Activated naive CD8-positive, alpha-beta T cell (primary cell): ENCODE results near the gene KLHL18.
A peak's percentile ranks its signal among the peaks of the same experiment; 100 is the strongest.
"Not testable (repeated sequence)": the region's sequence is repeated elsewhere in the genome, so short reads cannot be mapped to it uniquely, and the experiment has no call there.

ENCODE experiments used
- H3K27ac Mint-ChIP-seq: one replicate; pipeline ENCODE4 v1.8.0; 2021; ENCODE audit warnings: mixed read lengths
- H3K27me3 Mint-ChIP-seq: one replicate; pipeline ENCODE4 v1.8.0; 2021; ENCODE audit warnings: mixed read lengths
- H3K36me3 Mint-ChIP-seq: one replicate; pipeline ENCODE4 v1.8.0; 2021; ENCODE audit warnings: mixed read lengths
- H3K4me1 Mint-ChIP-seq: one replicate; pipeline ENCODE4 v1.8.0; 2021; ENCODE audit warnings: low read depth, mixed read lengths
- H3K4me3 Mint-ChIP-seq: one replicate; pipeline ENCODE4 v1.8.0; 2021; ENCODE audit warnings: mild to moderate bottlenecking, mixed read lengths
- H3K9me3 Mint-ChIP-seq: one replicate; pipeline ENCODE4 v1.8.0; 2021; ENCODE audit warnings: low read depth, mixed read lengths

Gene KLHL18

GRCh38 chr3:47355010-47355409 lies 72.3 kb downstream of the KLHL18 start:
- H3K4me3 Mint-ChIP-seq: no peak overlapping the region
- H3K27me3 Mint-ChIP-seq: no peaks in the 10 kb centered on the region
- H3K9me3 Mint-ChIP-seq: peaks cover under 1% of the 10 kb centered on the region
- H3K27ac Mint-ChIP-seq: peak overlapping the region; percentile 29
- no peaks in the 10 kb centered on the region for H3K4me1 Mint-ChIP-seq
- peaks cover 9% of the 10 kb centered on the region for H3K36me3 Mint-ChIP-seq

GRCh38 chr3:47356201-47356600 lies 73.5 kb downstream of the KLHL18 start:
- Mint-ChIP-seq H3K27ac (no peak overlapping the region), H3K4me3 (no peak overlapping the region), H3K4me1 (peaks cover 4% of the 10 kb centered on the region), H3K36me3 (peaks cover 14% of the 10 kb centered on the region), H3K9me3 (peaks cover 5% of the 10 kb centered on the region), H3K27me3 (no peaks in the 10 kb centered on the region)

GRCh38 chr3:47359323-47359722 lies 76.6 kb downstream of the KLHL18 start:
- Mint-ChIP-seq H3K27me3 (no peaks in the 10 kb centered on the region), H3K27ac (no peak overlapping the region), H3K36me3 (peaks cover 20% of the 10 kb centered on the region), H3K9me3 (peaks cover 5% of the 10 kb centered on the region), H3K4me1 (peaks cover 15% of the 10 kb centered on the region), H3K4me3 (no peak overlapping the region)

GRCh38 chr3:47360110-47360517 lies 77.4 kb downstream of the KLHL18 start:
- H3K4me3 Mint-ChIP-seq: peak overlapping the region; percentile 4

GRCh38 chr3:47362701-47363100 lies 80.0 kb downstream of the KLHL18 start:
- Mint-ChIP-seq H3K4me3 (peak overlapping the region; percentile 21), H3K4me1 (peaks cover 15% of the 10 kb centered on the region), H3K9me3 (peaks cover 5% of the 10 kb centered on the region), H3K27ac (peak overlapping the region; percentile 83), H3K36me3 (peaks cover 20% of the 10 kb centered on the region), H3K27me3 (no peaks in the 10 kb centered on the region)

More at GRCh38 chr3:47360110-47360517, 77.4 kb downstream of the KLHL18 start:
- Mint-ChIP-seq H3K4me1 (peaks cover 15% of the 10 kb centered on the region), H3K36me3 (peaks cover 20% of the 10 kb centered on the region), H3K27ac (peak overlapping the region; percentile 13)
- not testable (repeated sequence) for H3K27me3 Mint-ChIP-seq, H3K9me3 Mint-ChIP-seq

GRCh38 chr3:47365213-47366153 lies 82.7 kb downstream of the KLHL18 start:
- peaks cover 6% of the 10 kb centered on the region for H3K36me3 Mint-ChIP-seq
- peaks cover 10% of the 10 kb centered on the region for H3K4me1 Mint-ChIP-seq

GRCh38 chr3:47366833-47367232 lies 84.1 kb downstream of the KLHL18 start:
- peaks cover 10% of the 10 kb centered on the region for H3K4me1 Mint-ChIP-seq
- no peak overlapping the region for H3K27ac Mint-ChIP-seq
- H3K27me3 Mint-ChIP-seq: no peaks in the 10 kb centered on the region

More at GRCh38 chr3:47365213-47366153, 82.7 kb downstream of the KLHL18 start:
- H3K9me3 Mint-ChIP-seq: peaks cover under 1% of the 10 kb centered on the region
- H3K27ac Mint-ChIP-seq: no peak overlapping the region
- no peaks in the 10 kb centered on the region for H3K27me3 Mint-ChIP-seq
- H3K4me3 Mint-ChIP-seq: no peak overlapping the region

GRCh38 chr3:47367631-47368030 lies 84.9 kb downstream of the KLHL18 start:
- no peaks in the 10 kb centered on the region for H3K27me3 Mint-ChIP-seq
- H3K4me3 Mint-ChIP-seq: no peak overlapping the region
- H3K36me3 Mint-ChIP-seq: peaks cover 2% of the 10 kb centered on the region
- H3K27ac Mint-ChIP-seq: no peak overlapping the region
- peaks cover 6% of the 10 kb centered on the region for H3K4me1 Mint-ChIP-seq
- no peaks in the 10 kb centered on the region for H3K9me3 Mint-ChIP-seq

More at GRCh38 chr3:47366833-47367232, 84.1 kb downstream of the KLHL18 start:
- peaks cover 6% of the 10 kb centered on the region for H3K36me3 Mint-ChIP-seq
- H3K4me3 Mint-ChIP-seq: no peak overlapping the region
- no peaks in the 10 kb centered on the region for H3K9me3 Mint-ChIP-seq

- not testable (repeated sequence) for H3K36me3 Mint-ChIP-seq, H3K27me3 Mint-ChIP-seq, H3K4me3 Mint-ChIP-seq, H3K9me3 Mint-ChIP-seq, H3K4me1 Mint-ChIP-seq, H3K27ac Mint-ChIP-seq
Observed at GRCh38 chr3:47370020-47370419, 87.3 kb downstream of the KLHL18 start.

- no peaks in the 10 kb centered on the region for H3K4me1 Mint-ChIP-seq
Observed at GRCh38 chr3:47370887-47371697, 88.3 kb downstream of the KLHL18 start.

GRCh38 chr3:47374587-47374986 lies 91.8 kb downstream of the KLHL18 start:
- no peaks in the 10 kb centered on the region for H3K36me3 Mint-ChIP-seq
- no peaks in the 10 kb centered on the region for H3K9me3 Mint-ChIP-seq
- H3K27ac Mint-ChIP-seq: no peak overlapping the region
- no peaks in the 10 kb centered on the region for H3K27me3 Mint-ChIP-seq
- no peak overlapping the region for H3K4me3 Mint-ChIP-seq
- H3K4me1 Mint-ChIP-seq: peaks cover 10% of the 10 kb centered on the region

More at GRCh38 chr3:47370887-47371697, 88.3 kb downstream of the KLHL18 start:
- Mint-ChIP-seq H3K27me3 (no peaks in the 10 kb centered on the region), H3K9me3 (no peaks in the 10 kb centered on the region), H3K27ac (no peak overlapping the region), H3K4me3 (no peak overlapping the region), H3K36me3 (no peaks in the 10 kb centered on the region)

- H3K4me3 Mint-ChIP-seq: no peak overlapping the region
- peaks cover 2% of the 10 kb centered on the region for H3K36me3 Mint-ChIP-seq
- H3K27me3 Mint-ChIP-seq: no peaks in the 10 kb centered on the region
- H3K27ac Mint-ChIP-seq: no peak overlapping the region
- no peaks in the 10 kb centered on the region for H3K9me3 Mint-ChIP-seq
- peaks cover 19% of the 10 kb centered on the region for H3K4me1 Mint-ChIP-seq
Observed at GRCh38 chr3:47376393-47376792, 93.6 kb downstream of the KLHL18 start.

- Mint-ChIP-seq H3K27ac (no peak overlapping the region), H3K4me3 (no peak overlapping the region), H3K36me3 (peaks cover 2% of the 10 kb centered on the region), H3K4me1 (peaks cover 26% of the 10 kb centered on the region), H3K27me3 (no peaks in the 10 kb centered on the region), H3K9me3 (no peaks in the 10 kb centered on the region)
Observed at GRCh38 chr3:47377186-47377585, 94.4 kb downstream of the KLHL18 start.

GRCh38 chr3:47378869-47379268 lies 96.1 kb downstream of the KLHL18 start:
- Mint-ChIP-seq H3K27ac (peak overlapping the region; percentile 5), H3K27me3 (no peaks in the 10 kb centered on the region), H3K36me3 (peaks cover 7% of the 10 kb centered on the region), H3K4me1 (peaks cover 36% of the 10 kb centered on the region), H3K4me3 (no peak overlapping the region), H3K9me3 (no peaks in the 10 kb centered on the region)

GRCh38 chr3:47379411-47379899 lies 96.7 kb downstream of the KLHL18 start:
- no peaks in the 10 kb centered on the region for H3K9me3 Mint-ChIP-seq
- peak overlapping the region; percentile 100 for H3K4me3 Mint-ChIP-seq
- H3K27ac Mint-ChIP-seq: peak overlapping the region; percentile 100
- H3K36me3 Mint-ChIP-seq: peaks cover 7% of the 10 kb centered on the region
- H3K4me1 Mint-ChIP-seq: peaks cover 39% of the 10 kb centered on the region
- no peaks in the 10 kb centered on the region for H3K27me3 Mint-ChIP-seq
